GM23338 (cell line): ENCODE data around the gene S100A5. TPM values are rescaled to one million over a fixed set of nuclear protein-coding genes. Genes with fewer than 3 reads are reported as not detected.

Source experiments
- ATAC-seq: fragments of 200-7000 bp; cut with Tn5 transposase; 3 replicates; pipeline ENCODE4 v1.9.1; 2020
- DNase-seq: peaks from one replicate; pipeline ENCODE4 v3.0.0-alpha.2; 2015; ENCODE audit warnings: low spot score
- H2AFZ ChIP-seq: fragments of 200-600 bp; sonication (generic); 2 replicates; pipeline ENCODE4 v1.8.0; 2016; ENCODE audit warnings: antibody characterized with exemption, mild to moderate bottlenecking, moderate library complexity
- H3F3A ChIP-seq: fragments of 200-600 bp; sonication (generic); replicated peaks from 2 replicates; pipeline ENCODE4 v1.8.0; 2017; ENCODE audit warnings: antibody characterized with exemption, mixed run types, low read depth
- H3K27ac ChIP-seq: fragments of 200-600 bp; sonication (generic); 2 replicates; pipeline ENCODE4 v1.6.1; 2016; ENCODE audit warnings: low read depth
- H3K27me3 ChIP-seq: fragments of 200-600 bp; sonication (generic); 2 replicates; pipeline ENCODE4 v1.8.0; 2016; ENCODE audit warnings: mild to moderate bottlenecking, mixed run types, moderate library complexity; ENCODE audit not compliant: insufficient read depth
- H3K36me3 ChIP-seq: fragments of 200-600 bp; sonication (generic); 2 replicates; pipeline ENCODE4 v1.8.0; 2016; ENCODE audit warnings: mild to moderate bottlenecking; ENCODE audit not compliant: insufficient read depth
- H3K4me1 ChIP-seq: fragments of 200-600 bp; sonication (generic); 2 replicates; pipeline ENCODE4 v1.8.0; 2016; ENCODE audit warnings: mild to moderate bottlenecking, moderate library complexity; ENCODE audit not compliant: insufficient read depth
- H3K4me2 ChIP-seq: fragments of 200-600 bp; sonication (generic); 2 replicates; pipeline ENCODE4 v1.7.1; 2017; ENCODE audit warnings: mixed run types
- H3K4me3 ChIP-seq: fragments of 200-600 bp; sonication (generic); 2 replicates; pipeline ENCODE4 v1.6.1; 2016; ENCODE audit warnings: mixed run types
- H3K79me2 ChIP-seq: fragments of 200-600 bp; sonication (generic); replicated peaks from 2 replicates; pipeline ENCODE4 v1.8.0; 2017; ENCODE audit warnings: mild to moderate bottlenecking; ENCODE audit not compliant: insufficient read depth
- H3K9me2 ChIP-seq: fragments of 200-600 bp; sonication (generic); 2 replicates; pipeline ENCODE4 v1.8.0; 2017; ENCODE audit not compliant: insufficient read depth
- H4K20me1 ChIP-seq: fragments of 200-600 bp; sonication (generic); replicated peaks from 2 replicates; pipeline ENCODE4 v1.8.0; 2017; ENCODE audit warnings: mild to moderate bottlenecking; ENCODE audit not compliant: insufficient read depth
- H3K27ac Mint-ChIP-seq: 2 replicates; pipeline ENCODE4 v1.8.0; 2020; ENCODE audit warnings: inconsistent platforms, mild to moderate bottlenecking, moderate library complexity, mixed read lengths
- H3K27me3 Mint-ChIP-seq: 3 replicates; pipeline ENCODE4 v1.8.0; 2022; ENCODE audit warnings: low read depth, mild to moderate bottlenecking, moderate library complexity, mixed read lengths, inconsistent platforms; ENCODE audit not compliant: insufficient read depth, poor library complexity
- H3K36me3 Mint-ChIP-seq: 3 replicates; pipeline ENCODE4 v1.8.0; 2021; ENCODE audit warnings: low read depth, mild to moderate bottlenecking, inconsistent platforms, moderate library complexity, mixed read lengths
- H3K4me1 Mint-ChIP-seq: 3 replicates; pipeline ENCODE4 v1.8.0; 2020; ENCODE audit warnings: mild to moderate bottlenecking, inconsistent platforms, mixed read lengths
- H3K4me3 Mint-ChIP-seq: 3 replicates; pipeline ENCODE4 v1.8.0; 2021; ENCODE audit warnings: moderate library complexity, mild to moderate bottlenecking, inconsistent platforms, mixed read lengths
- H3K9me3 Mint-ChIP-seq: 3 replicates; pipeline ENCODE4 v1.8.0; 2020; ENCODE audit warnings: moderate library complexity, mild to moderate bottlenecking, inconsistent platforms, mixed read lengths
- CREB1 ChIP-seq: fragments of 250-450 bp; sonication (Bioruptor Pico); IDR thresholded peaks from 2 replicates; pipeline ENCODE4 v1.5.0; 2020; ENCODE audit warnings: low read depth, mild to moderate bottlenecking, moderate library complexity
- EZH2 ChIP-seq: fragments of 200-600 bp; sonication (generic); IDR thresholded peaks from one replicate; pipeline ENCODE4 v1.8.0; 2017; ENCODE audit warnings: antibody characterized with exemption, mild to moderate bottlenecking, low read depth; ENCODE audit not compliant: unreplicated experiment
- EZH2phosphoT487 ChIP-seq: fragments of 200-600 bp; sonication (generic); IDR thresholded peaks from one replicate; pipeline ENCODE4 v1.8.1; 2018; ENCODE audit warnings: antibody characterized with exemption; ENCODE audit not compliant: unreplicated experiment
- JUNB ChIP-seq: IDR thresholded peaks from one replicate; pipeline ENCODE4 v1.6.1; 2016; ENCODE audit warnings: antibody characterized with exemption; ENCODE audit not compliant: unreplicated experiment
- NANOG ChIP-seq: IDR thresholded peaks from 2 replicates; pipeline ENCODE4 v1.6.1; 2016; ENCODE audit warnings: antibody characterized with exemption, borderline replicate concordance
- POLR2AphosphoS5 ChIP-seq: IDR thresholded peaks from 2 replicates; pipeline ENCODE4 v1.6.1; 2016; ENCODE audit warnings: antibody characterized with exemption, low read depth
- REST ChIP-seq: IDR thresholded peaks from one replicate; pipeline ENCODE4 v1.6.1; 2018; ENCODE audit warnings: antibody characterized with exemption; ENCODE audit not compliant: unreplicated experiment
- STAT1 ChIP-seq: IDR thresholded peaks from one replicate; pipeline ENCODE4 v1.6.1; 2016; ENCODE audit warnings: antibody characterized with exemption; ENCODE audit not compliant: unreplicated experiment
- ZNF114 ChIP-seq: fragments of 250-450 bp; sonication (Bioruptor Pico); IDR thresholded peaks from 2 replicates; pipeline ENCODE4 v1.5.0; 2020; ENCODE audit warnings: mild to moderate bottlenecking, moderate library complexity
- ZNF331 ChIP-seq: fragments of 250-450 bp; sonication (Bioruptor Pico); IDR thresholded peaks from 2 replicates; pipeline ENCODE4 v1.5.0; 2020; ENCODE audit warnings: low read depth, mild to moderate bottlenecking, moderate library complexity
- polyA plus RNA-seq: library from polyadenylated mRNA; unstranded; fragments of >200 nt; fragmentation: Nextera tagmentation; extraction: Ambion mirVana; gene quantifications from 2 replicates; pipeline ENCODE4 v1.2.1, GENCODE V29; 2016
- total RNA-seq: library from RNA; depleted of rRNA; stranded (reverse); fragments of >200 nt; shearing (Covaris generic); gene quantifications from 2 replicates; pipeline ENCODE4 v1.2.3, GENCODE V29; 2014
- TF ChIP-seq, protein P1 (sequence below): IDR thresholded peaks from 2 replicates; pipeline ENCODE4 v1.6.1; 2016; ENCODE audit warnings: antibody characterized with exemption
- TF ChIP-seq, protein P2 (sequence below): fragments of 250-450 bp; sonication (Bioruptor Pico); IDR thresholded peaks from 2 replicates; pipeline ENCODE4 v1.5.0; 2020; ENCODE audit warnings: mild to moderate bottlenecking, moderate library complexity
- TF ChIP-seq, protein P3 (sequence below), 2 experiments: fragments of 200-600 bp in 1 of 2; sonication (generic) in 1 of 2; conservative IDR thresholded peaks; 2 replicates each; pipeline versions ENCODE4 v1.5.1 to v1.6.1; 2016 to 2017; ENCODE audit warnings: antibody characterized with exemption in 2 of 2, low read depth in 2 of 2, mild to moderate bottlenecking in 2 of 2, moderate library complexity in 1 of 2

The S100A5 gene
- total and polyA plus RNA-seq, 2 experiments from 2014 or later: 0.47 TPM; not detected in 1

DNA sequence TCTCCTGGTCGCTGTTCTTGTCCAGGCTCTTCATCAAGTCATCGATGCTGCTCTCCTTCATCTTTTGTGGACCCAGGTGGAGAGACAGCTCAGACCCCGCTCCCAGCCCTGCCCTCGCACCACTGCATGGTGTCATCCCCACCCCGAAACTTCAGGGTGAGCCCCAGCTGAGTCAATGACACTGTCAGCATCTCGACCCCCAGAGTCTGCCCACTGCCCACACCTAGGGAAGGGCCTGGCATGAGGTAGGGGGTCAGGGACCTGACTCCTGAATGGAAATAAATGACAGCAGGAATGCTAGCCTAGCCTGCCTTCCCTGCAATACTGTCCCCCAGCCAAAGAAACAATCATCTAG lies 3.4 kb downstream of the S100A5 start:
- Mint-ChIP-seq H3K9me3 (no peaks in the 10 kb centered on the region), H3K4me3 (no peak overlapping the region), H3K4me1 (peaks cover 40% of the 10 kb centered on the region), H3K27ac (no peak overlapping the region), H3K36me3 (no peaks in the 10 kb centered on the region; the same call in 2 of the 3 replicates), H3K27me3 (peaks cover 35% of the 10 kb centered on the region)
- ATAC-seq (no peak), DNase-seq (no peak)
- no peaks in the 10 kb centered on the region for H3K79me2 ChIP-seq
- peaks cover 10% of the 10 kb centered on the region; the same call in 1 of the 2 replicates for H3F3A ChIP-seq
- H3K4me2 ChIP-seq: no peak overlapping the region
- H3K9me2 ChIP-seq: peaks cover 6% of the 10 kb centered on the region; the same call in 1 of the 2 replicates
- no peak for TF ChIP-seq EZH2phosphoT487
- TF ChIP-seq NANOG: no peak
- TF ChIP-seq, protein P1, sequence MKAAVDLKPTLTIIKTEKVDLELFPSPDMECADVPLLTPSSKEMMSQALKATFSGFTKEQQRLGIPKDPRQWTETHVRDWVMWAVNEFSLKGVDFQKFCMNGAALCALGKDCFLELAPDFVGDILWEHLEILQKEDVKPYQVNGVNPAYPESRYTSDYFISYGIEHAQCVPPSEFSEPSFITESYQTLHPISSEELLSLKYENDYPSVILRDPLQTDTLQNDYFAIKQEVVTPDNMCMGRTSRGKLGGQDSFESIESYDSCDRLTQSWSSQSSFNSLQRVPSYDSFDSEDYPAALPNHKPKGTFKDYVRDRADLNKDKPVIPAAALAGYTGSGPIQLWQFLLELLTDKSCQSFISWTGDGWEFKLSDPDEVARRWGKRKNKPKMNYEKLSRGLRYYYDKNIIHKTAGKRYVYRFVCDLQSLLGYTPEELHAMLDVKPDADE: no peak
- TF ChIP-seq REST: no peak
- TF ChIP-seq, protein P2, sequence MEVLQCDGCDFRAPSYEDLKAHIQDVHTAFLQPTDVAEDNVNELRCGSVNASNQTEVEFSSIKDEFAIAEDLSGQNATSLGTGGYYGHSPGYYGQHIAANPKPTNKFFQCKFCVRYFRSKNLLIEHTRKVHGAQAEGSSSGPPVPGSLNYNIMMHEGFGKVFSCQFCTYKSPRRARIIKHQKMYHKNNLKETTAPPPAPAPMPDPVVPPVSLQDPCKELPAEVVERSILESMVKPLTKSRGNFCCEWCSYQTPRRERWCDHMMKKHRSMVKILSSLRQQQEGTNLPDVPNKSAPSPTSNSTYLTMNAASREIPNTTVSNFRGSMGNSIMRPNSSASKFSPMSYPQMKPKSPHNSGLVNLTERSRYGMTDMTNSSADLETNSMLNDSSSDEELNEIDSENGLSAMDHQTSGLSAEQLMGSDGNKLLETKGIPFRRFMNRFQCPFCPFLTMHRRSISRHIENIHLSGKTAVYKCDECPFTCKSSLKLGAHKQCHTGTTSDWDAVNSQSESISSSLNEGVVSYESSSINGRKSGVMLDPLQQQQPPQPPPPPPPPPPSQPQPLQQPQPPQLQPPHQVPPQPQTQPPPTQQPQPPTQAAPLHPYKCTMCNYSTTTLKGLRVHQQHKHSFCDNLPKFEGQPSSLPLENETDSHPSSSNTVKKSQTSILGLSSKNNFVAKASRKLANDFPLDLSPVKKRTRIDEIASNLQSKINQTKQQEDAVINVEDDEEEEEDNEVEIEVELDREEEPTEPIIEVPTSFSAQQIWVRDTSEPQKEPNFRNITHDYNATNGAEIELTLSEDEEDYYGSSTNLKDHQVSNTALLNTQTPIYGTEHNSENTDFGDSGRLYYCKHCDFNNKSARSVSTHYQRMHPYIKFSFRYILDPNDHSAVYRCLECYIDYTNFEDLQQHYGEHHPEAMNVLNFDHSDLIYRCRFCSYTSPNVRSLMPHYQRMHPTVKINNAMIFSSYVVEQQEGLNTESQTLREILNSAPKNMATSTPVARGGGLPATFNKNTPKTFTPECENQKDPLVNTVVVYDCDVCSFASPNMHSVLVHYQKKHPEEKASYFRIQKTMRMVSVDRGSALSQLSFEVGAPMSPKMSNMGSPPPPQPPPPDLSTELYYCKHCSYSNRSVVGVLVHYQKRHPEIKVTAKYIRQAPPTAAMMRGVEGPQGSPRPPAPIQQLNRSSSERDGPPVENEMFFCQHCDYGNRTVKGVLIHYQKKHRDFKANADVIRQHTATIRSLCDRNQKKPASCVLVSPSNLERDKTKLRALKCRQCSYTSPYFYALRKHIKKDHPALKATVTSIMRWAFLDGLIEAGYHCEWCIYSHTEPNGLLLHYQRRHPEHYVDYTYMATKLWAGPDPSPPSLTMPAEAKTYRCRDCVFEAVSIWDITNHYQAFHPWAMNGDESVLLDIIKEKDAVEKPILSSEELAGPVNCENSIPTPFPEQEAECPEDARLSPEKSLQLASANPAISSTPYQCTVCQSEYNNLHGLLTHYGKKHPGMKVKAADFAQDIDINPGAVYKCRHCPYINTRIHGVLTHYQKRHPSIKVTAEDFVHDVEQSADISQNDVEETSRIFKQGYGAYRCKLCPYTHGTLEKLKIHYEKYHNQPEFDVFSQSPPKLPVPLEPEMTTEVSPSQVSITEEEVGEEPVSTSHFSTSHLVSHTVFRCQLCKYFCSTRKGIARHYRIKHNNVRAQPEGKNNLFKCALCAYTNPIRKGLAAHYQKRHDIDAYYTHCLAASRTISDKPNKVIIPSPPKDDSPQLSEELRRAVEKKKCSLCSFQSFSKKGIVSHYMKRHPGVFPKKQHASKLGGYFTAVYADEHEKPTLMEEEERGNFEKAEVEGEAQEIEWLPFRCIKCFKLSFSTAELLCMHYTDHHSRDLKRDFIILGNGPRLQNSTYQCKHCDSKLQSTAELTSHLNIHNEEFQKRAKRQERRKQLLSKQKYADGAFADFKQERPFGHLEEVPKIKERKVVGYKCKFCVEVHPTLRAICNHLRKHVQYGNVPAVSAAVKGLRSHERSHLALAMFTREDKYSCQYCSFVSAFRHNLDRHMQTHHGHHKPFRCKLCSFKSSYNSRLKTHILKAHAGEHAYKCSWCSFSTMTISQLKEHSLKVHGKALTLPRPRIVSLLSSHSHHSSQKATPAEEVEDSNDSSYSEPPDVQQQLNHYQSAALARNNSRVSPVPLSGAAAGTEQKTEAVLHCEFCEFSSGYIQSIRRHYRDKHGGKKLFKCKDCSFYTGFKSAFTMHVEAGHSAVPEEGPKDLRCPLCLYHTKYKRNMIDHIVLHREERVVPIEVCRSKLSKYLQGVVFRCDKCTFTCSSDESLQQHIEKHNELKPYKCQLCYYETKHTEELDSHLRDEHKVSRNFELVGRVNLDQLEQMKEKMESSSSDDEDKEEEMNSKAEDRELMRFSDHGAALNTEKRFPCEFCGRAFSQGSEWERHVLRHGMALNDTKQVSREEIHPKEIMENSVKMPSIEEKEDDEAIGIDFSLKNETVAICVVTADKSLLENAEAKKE (CRISPR knock-in tag): no peak
- TF ChIP-seq, protein P3, sequence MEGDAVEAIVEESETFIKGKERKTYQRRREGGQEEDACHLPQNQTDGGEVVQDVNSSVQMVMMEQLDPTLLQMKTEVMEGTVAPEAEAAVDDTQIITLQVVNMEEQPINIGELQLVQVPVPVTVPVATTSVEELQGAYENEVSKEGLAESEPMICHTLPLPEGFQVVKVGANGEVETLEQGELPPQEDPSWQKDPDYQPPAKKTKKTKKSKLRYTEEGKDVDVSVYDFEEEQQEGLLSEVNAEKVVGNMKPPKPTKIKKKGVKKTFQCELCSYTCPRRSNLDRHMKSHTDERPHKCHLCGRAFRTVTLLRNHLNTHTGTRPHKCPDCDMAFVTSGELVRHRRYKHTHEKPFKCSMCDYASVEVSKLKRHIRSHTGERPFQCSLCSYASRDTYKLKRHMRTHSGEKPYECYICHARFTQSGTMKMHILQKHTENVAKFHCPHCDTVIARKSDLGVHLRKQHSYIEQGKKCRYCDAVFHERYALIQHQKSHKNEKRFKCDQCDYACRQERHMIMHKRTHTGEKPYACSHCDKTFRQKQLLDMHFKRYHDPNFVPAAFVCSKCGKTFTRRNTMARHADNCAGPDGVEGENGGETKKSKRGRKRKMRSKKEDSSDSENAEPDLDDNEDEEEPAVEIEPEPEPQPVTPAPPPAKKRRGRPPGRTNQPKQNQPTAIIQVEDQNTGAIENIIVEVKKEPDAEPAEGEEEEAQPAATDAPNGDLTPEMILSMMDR (conservative IDR thresholded peaks at IDR 0.05; ENCODE audit: low read depth in 2 of 2): no peak
- no peak for TF ChIP-seq STAT1
- TF ChIP-seq EZH2: no peak
- TF ChIP-seq ZNF331 (CRISPR knock-in tag): no peak
- TF ChIP-seq POLR2AphosphoS5: no peak
- no peak for TF ChIP-seq JUNB
- no peak for TF ChIP-seq CREB1 (CRISPR knock-in tag)
- no peak for TF ChIP-seq ZNF114 (CRISPR knock-in tag)
- no peak overlapping the region for H3K27ac ChIP-seq
- peaks cover 32% of the 10 kb centered on the region for H3K27me3 ChIP-seq
- no peak overlapping the region for H2AFZ ChIP-seq
- no peak overlapping the region for H3K4me3 ChIP-seq
- H3K36me3 ChIP-seq: no peaks in the 10 kb centered on the region
- H3K4me1 ChIP-seq: peaks cover 32% of the 10 kb centered on the region
- H4K20me1 ChIP-seq: no peaks in the 10 kb centered on the region
